ENCODE measurements around the gene STRA8. TPM values are rescaled to one million over a fixed set of nuclear protein-coding genes. Genes with fewer than 3 reads are reported as not detected.

Gene STRA8
- total RNA-seq, 3 donors from 2014 or later (not counting 1 experiment from before 2014, with no cell fraction given) = not detected

- no peaks in the 10 kb centered on the region for H3K27me3 ChIP-seq (ENCODE audit: control insufficient read depth, insufficient read depth, low read length)
- Mint-ChIP-seq H3K36me3 (no peaks in the 10 kb centered on the region), H3K4me1 (no peaks in the 10 kb centered on the region), H3K9me3 (no peaks in the 10 kb centered on the region), H3K4me3 (no peak overlapping the region), H3K27ac (no peak overlapping the region), H3K27me3 (ENCODE audit: low read depth in 2 of 2) (peaks cover 19 to 37% of the 10 kb centered on the region in 2 donors)
- no peaks in the 10 kb centered on the region for H3K36me3 ChIP-seq (ENCODE audit: control insufficient read depth, insufficient read depth, low read length)
- 93% methylated on average over 5 of the region's 5 CpGs for WGBS (ENCODE audit: insufficient coverage)
- H3K4me3 ChIP-seq (ENCODE audit: low read length) = no peak overlapping the region
- H3K4me1 ChIP-seq (ENCODE audit: control insufficient read depth, insufficient read depth, low read length) = no peaks in the 10 kb centered on the region
- H3K9me3 ChIP-seq (ENCODE audit: control insufficient read depth, insufficient read depth, low read length) = no peaks in the 10 kb centered on the region
- TF ChIP-seq CTCF (IDR thresholded peaks at IDR 0.05) = no peak
- intact Hi-C loops (cut with micrococcal nuclease) = no loop called here
- no peak overlapping the region for H3K27ac ChIP-seq (ENCODE audit: low read length)
- ATAC-seq (no peak), DNase-seq (no peak)
Measured at GRCh38 chr7:135217645-135218509, 15.8 kb upstream of the STRA8 start.

- no peaks in the 10 kb centered on the region for H3K9me3 Mint-ChIP-seq
- Histone ChIP-seq H3K27me3 (ENCODE audit: control insufficient read depth, insufficient read depth, low read length) (no peaks in the 10 kb centered on the region), H3K9me3 (ENCODE audit: control insufficient read depth, insufficient read depth, low read length) (no peaks in the 10 kb centered on the region), H3K36me3 (ENCODE audit: control insufficient read depth, insufficient read depth, low read length) (no peaks in the 10 kb centered on the region), H3K27ac (ENCODE audit: low read length) (no peak overlapping the region), H3K4me1 (ENCODE audit: control insufficient read depth, insufficient read depth, low read length) (no peaks in the 10 kb centered on the region), H3K4me3 (ENCODE audit: low read length) (no peak overlapping the region)
- peaks cover 19 to 40% of the 10 kb centered on the region in 2 donors for H3K27me3 Mint-ChIP-seq (ENCODE audit: low read depth in 2 of 2)
- DNase-seq (no peak), ATAC-seq (no peak)
- intact Hi-C loops (cut with micrococcal nuclease) = no loop called here
- no peak overlapping the region for H3K4me3 Mint-ChIP-seq
- H3K4me1 Mint-ChIP-seq = no peaks in the 10 kb centered on the region
- no peaks in the 10 kb centered on the region for H3K36me3 Mint-ChIP-seq
- no peak overlapping the region for H3K27ac Mint-ChIP-seq
- no peak for TF ChIP-seq CTCF (IDR thresholded peaks at IDR 0.05)
- no CpG with 5 or more reads among the region's 1 CpG for WGBS (ENCODE audit: insufficient coverage)
Measured at GRCh38 chr7:135224027-135224426, 9.6 kb upstream of the STRA8 start.

- Histone ChIP-seq H3K36me3 (ENCODE audit: control insufficient read depth, insufficient read depth, low read length) (no peaks in the 10 kb centered on the region), H3K4me3 (ENCODE audit: low read length) (no peak overlapping the region), H3K9me3 (ENCODE audit: control insufficient read depth, insufficient read depth, low read length) (no peaks in the 10 kb centered on the region), H3K27ac (ENCODE audit: low read length) (no peak overlapping the region), H3K4me1 (ENCODE audit: control insufficient read depth, insufficient read depth, low read length) (no peaks in the 10 kb centered on the region), H3K27me3 (ENCODE audit: control insufficient read depth, insufficient read depth, low read length) (no peaks in the 10 kb centered on the region)
- no peak overlapping the region for H3K27ac Mint-ChIP-seq
- H3K36me3 Mint-ChIP-seq = no peaks in the 10 kb centered on the region
- H3K4me3 Mint-ChIP-seq = no peak overlapping the region
- no peaks in the 10 kb centered on the region for H3K27me3 Mint-ChIP-seq (ENCODE audit: low read depth in 2 of 2)
- DNase-seq (no peak), ATAC-seq (no peak)
- no peak for TF ChIP-seq CTCF (IDR thresholded peaks at IDR 0.05)
- H3K4me1 Mint-ChIP-seq = no peaks in the 10 kb centered on the region
- intact Hi-C loops (cut with micrococcal nuclease) = no loop called here
- no peaks in the 10 kb centered on the region for H3K9me3 Mint-ChIP-seq
Measured at GRCh38 chr7:135231686-135232085, 2.0 kb upstream of the STRA8 start.

GRCh38 chr7:135232087-135232486 is 1.6 kb upstream of the STRA8 start:
- ATAC-seq = no peak
- H3K27ac ChIP-seq (ENCODE audit: low read length) = no peak overlapping the region
- H3K4me3 ChIP-seq (ENCODE audit: low read length) = no peak overlapping the region
- H3K9me3 Mint-ChIP-seq = no peaks in the 10 kb centered on the region
- no peaks in the 10 kb centered on the region for H3K4me1 Mint-ChIP-seq
- H3K4me3 Mint-ChIP-seq = no peak overlapping the region
- H3K36me3 Mint-ChIP-seq = no peaks in the 10 kb centered on the region
- no peak for TF ChIP-seq CTCF (IDR thresholded peaks at IDR 0.05)
- H3K27me3 Mint-ChIP-seq (ENCODE audit: low read depth in 2 of 2) = no peaks in the 10 kb centered on the region
- H3K4me1 ChIP-seq (ENCODE audit: control insufficient read depth, insufficient read depth, low read length) = no peaks in the 10 kb centered on the region
- H3K9me3 ChIP-seq (ENCODE audit: control insufficient read depth, insufficient read depth, low read length) = no peaks in the 10 kb centered on the region
- DNase-seq = no peak
- no peaks in the 10 kb centered on the region for H3K27me3 ChIP-seq (ENCODE audit: control insufficient read depth, insufficient read depth, low read length)
- intact Hi-C loops (cut with micrococcal nuclease) = no loop called here
- WGBS (ENCODE audit: insufficient coverage) = 91% methylated on average over 6 of the region's 6 CpGs
- H3K27ac Mint-ChIP-seq = no peak overlapping the region
- no peaks in the 10 kb centered on the region for H3K36me3 ChIP-seq (ENCODE audit: control insufficient read depth, insufficient read depth, low read length)

All from natural killer cell (primary cell).